ENCODE results near the gene DLX5. TPM values are rescaled to one million over a fixed set of nuclear protein-coding genes. Genes with fewer than 3 reads are reported as not detected.

The DLX5 gene
- total RNA-seq, 4 donors from 2014 or later: 0.66 TPM; not detected in 3

DNA sequence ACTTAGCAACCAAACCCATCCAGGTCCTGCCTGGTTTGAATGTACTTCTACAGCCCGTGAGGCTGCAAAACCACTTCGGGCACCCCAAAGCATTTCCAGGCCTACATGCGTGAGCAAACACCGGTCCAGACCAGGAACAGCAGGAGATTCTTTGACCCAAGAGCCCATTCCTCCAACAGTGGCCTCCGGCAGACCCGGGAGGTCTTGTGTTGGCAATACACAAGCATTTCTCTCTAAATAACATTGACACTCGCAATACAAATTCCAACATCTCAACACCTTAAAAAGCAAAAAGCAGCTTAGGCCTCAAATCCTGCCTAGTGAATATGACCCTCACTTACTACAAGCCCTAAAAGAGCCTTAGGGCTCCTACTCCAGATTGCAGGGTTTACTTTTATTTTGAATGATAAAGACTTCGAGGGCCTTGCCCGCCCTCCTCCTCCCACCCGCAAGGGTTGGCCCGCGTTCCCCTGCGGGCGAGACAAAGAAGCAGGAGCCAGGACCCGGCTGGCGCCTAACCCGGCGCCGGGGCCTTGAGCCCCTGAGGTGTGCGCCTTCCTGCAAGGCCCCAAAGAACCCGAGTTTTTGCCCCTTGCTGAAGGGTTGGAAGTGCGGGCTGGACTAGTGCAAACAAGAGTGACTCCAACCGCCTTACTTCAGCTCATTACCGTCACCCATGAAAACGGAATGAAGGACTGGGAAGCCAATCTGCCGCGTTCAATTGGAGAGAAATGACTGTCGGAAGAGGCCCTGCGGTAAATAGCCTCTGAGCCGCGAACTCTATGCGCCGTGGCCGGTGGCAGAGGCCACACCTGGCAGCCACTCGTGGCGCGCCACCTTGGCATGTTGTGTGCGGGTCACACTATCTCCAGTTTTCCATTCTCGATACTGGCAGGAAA, 22.7 kb downstream of the DLX5 start:
- TF ChIP-seq, protein P1, sequence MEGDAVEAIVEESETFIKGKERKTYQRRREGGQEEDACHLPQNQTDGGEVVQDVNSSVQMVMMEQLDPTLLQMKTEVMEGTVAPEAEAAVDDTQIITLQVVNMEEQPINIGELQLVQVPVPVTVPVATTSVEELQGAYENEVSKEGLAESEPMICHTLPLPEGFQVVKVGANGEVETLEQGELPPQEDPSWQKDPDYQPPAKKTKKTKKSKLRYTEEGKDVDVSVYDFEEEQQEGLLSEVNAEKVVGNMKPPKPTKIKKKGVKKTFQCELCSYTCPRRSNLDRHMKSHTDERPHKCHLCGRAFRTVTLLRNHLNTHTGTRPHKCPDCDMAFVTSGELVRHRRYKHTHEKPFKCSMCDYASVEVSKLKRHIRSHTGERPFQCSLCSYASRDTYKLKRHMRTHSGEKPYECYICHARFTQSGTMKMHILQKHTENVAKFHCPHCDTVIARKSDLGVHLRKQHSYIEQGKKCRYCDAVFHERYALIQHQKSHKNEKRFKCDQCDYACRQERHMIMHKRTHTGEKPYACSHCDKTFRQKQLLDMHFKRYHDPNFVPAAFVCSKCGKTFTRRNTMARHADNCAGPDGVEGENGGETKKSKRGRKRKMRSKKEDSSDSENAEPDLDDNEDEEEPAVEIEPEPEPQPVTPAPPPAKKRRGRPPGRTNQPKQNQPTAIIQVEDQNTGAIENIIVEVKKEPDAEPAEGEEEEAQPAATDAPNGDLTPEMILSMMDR (IDR thresholded peaks at IDR 0.05; ENCODE audit: low read depth): no peak

DNA sequence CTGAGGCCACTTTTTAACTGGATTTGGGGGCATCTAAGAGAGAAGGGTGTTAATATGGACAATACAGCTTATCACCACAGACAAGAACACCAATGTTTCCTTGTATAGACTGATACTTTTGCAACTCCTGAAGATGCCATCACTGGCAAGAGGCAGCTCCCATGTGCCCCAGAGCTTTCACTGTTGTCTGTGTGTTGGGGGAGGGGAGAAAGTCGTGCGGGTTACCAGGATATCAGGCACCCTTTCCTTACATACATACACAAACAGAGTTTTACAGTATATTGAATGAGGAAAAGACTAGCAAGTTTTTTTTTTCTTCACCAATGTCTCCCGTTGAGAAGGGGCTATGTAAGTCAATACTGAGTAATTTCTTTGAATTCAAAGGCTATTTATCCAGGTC, 23.4 kb downstream of the DLX5 start:
- TF ChIP-seq, protein P1 (IDR thresholded peaks at IDR 0.05; ENCODE audit: low read depth): no peak

DNA sequence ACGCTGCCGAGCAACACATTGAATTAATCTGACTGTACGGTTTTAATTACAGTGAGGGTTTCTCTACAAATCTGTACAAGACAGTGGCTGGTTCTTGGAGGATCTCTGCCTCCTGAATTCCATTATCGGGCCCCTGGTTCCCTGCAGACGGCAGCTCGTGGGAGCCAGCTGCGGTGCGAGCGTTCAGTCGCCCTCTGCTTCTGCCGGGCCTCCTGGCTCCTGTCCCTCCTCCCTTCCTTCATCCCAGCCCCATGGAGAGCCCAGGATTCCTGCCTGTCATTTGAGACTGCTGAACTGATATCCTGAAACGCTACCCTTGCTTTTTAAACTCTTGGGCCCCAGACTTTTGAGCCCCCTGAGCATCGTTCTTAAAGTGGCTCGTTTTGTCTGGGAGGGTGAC, 25.9 kb downstream of the DLX5 start:
- TF ChIP-seq, protein P1 (IDR thresholded peaks at IDR 0.05; ENCODE audit: low read depth): no peak

DNA sequence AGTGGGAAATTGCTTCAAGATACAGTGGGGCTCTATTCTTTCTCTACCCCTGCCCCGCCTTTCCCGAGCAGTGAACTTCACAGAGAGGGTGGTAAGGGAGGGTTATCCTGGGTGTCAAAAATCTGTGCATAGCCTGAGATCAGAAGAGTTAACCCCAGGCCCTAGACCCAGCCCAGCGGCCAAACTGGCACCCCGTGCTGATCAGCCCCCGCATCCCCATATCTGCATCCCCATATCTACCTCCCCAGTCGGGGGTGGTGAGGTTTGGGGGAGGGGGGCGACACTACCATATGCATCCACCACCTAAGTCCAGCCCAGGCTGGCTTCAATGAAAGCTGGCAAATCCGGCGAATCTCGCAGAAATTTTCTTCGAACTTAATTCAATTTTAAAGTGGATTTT, 26.3 kb downstream of the DLX5 start:
- TF ChIP-seq, protein P1 (IDR thresholded peaks at IDR 0.05; ENCODE audit: low read depth): no peak

DNA sequence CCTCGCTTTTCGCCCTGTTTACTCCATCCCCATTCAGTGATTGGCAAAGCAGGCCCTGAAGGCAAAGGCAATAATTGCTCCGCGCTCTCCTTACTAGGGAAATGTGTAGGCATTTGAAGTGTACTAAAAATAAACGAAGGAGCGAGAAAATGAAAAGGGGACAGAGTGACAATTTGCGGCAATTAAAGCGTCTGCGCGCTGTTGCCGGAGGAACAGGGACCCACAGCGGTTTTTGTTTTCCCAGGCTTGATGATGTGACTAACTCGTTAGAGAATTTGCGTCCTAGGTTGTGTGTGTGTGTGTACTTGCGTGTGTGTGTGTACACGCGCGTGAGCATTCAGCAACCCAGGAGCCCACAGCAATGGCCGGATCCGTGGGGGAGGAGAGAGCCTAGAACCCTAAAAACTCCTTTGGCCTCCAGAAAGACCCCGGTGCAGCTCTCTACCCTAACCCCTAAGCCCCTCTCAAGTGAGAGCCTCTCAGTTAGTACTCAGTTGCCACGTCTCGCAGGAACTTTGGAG, 27.1 kb downstream of the DLX5 start:
- TF ChIP-seq, protein P1 (IDR thresholded peaks at IDR 0.05; ENCODE audit: low read depth): no peak

DNA sequence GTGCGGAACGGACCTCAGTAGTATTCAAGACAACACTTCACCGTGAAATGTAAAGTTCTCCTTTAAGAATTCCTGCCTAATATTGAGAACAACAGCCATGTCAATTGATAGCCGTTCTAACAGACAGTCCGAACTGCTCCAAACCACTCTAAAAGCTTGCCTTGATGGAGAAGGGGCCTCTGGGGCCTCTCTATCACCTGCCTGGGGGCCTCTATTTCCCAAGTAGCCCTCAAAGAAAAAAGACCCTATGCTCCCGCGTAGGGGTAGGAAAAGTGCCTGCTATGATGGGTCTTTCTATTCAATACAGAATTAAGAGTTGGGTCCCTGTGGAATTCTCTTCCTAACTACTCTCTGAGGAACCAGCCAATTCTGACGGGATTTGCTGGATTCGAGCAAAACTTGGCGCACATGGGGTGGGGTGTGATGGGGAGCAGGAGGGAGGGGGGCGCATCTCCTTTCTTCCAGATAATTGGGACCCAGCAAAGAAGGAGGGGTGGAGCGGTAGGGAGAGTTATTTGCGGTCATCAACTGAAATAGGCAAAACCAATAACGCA, 27.6 kb downstream of the DLX5 start:
- TF ChIP-seq, protein P1 (IDR thresholded peaks at IDR 0.05; ENCODE audit: low read depth): no peak

Data from subcutaneous adipose tissue (tissue), 4 donors.